Panc1 (cell line): ENCODE results near the gene GRP. TPM values are rescaled to one million over a fixed set of nuclear protein-coding genes. Genes with fewer than 3 reads are reported as not detected.

Experiments
- total RNA-seq: library from RNA; stranded (reverse); gene quantifications from one replicate; pipeline ENCODE4 v1.2.1, GENCODE V29; 2021; ENCODE audit not compliant: unreplicated experiment

Gene GRP
- total RNA-seq, 1 experiment from 2014 or later: not detected

Other genes starting within 250 kb of the GRP start
- 48.3 TPM for gene SEC11C, start 80.3 kb upstream of the GRP start, total RNA-seq
- not detected for gene RAX, start 53.3 kb downstream of the GRP start, total RNA-seq
- gene CPLX4, start 98.5 kb downstream of the GRP start, total RNA-seq: not detected
- 60.8 TPM for gene LMAN1, start 139.1 kb downstream of the GRP start, total RNA-seq